Right atrium auricular region (tissue), 2 donors: Measurements from ENCODE around the gene ZKSCAN1. TPM values are rescaled to one million over a fixed set of nuclear protein-coding genes. Genes with fewer than 3 reads are reported as not detected.
A peak's percentile ranks its signal among the peaks of the same experiment; 100 is the strongest.

Experiments
- DNase-seq: peaks from one replicate; pipeline ENCODE4 v3.0.0-alpha.2; 2019; ENCODE audit warnings: low spot score
- H3K27ac ChIP-seq, 2 donors: fragments of 200-600 bp; sonication (generic); 1 replicate in 1 of 2; 2 replicates in 1 of 2; pipeline ENCODE4 v1.5.1; 2016 to 2019
- H3K27me3 ChIP-seq, 2 donors: fragments of 200-600 bp; sonication (generic); one replicate each; pipeline versions ENCODE4 v1.5.1 to v1.6.0; 2017 to 2019
- H3K36me3 ChIP-seq: fragments of 200-600 bp; sonication (generic); one replicate; pipeline ENCODE4 v1.5.1; 2016
- H3K4me1 ChIP-seq, 2 donors: fragments of 200-600 bp; sonication (generic); one replicate each; pipeline versions ENCODE4 v1.5.1 to v1.6.0; 2017 to 2019
- H3K4me3 ChIP-seq, 2 donors: fragments of 200-600 bp; sonication (generic); 1 replicate in 1 of 2; 2 replicates in 1 of 2; pipeline ENCODE4 v1.5.1; 2017 to 2019; ENCODE audit warnings: mild to moderate bottlenecking in 1 of 2, moderate library complexity in 1 of 2
- H3K9me3 ChIP-seq, 2 donors: fragments of 200-600 bp; sonication (generic); one replicate each; pipeline ENCODE4 v1.5.1; 2019
- CTCF ChIP-seq, 2 donors: fragments of 200-600 bp; sonication (generic); IDR thresholded peaks; one replicate each; pipeline ENCODE4 v1.5.1; 2019; ENCODE audit warnings: antibody characterized with exemption in 2 of 2
- total RNA-seq, 2 donors: library from RNA; depleted of rRNA; stranded (reverse); fragments of >200 nt; gene quantifications; one replicate each; pipeline ENCODE4 v1.1.0, GENCODE V29; 2016

ZKSCAN1 gene
- total RNA-seq, 2 donors from 2014 or later, result 19.8 to 20.0 TPM

GRCh38 chr7:100081535-100082102 lies 66.2 kb downstream of the ZKSCAN1 start, which contains the start of gene ZNF3:
ZNF3 (minus strand) TSS chr7:100081723; CDS start chr7:100077357, 4,366 bp downstream.
- DNase-seq, result peak; percentile 99
- H3K9me3 ChIP-seq, result no peaks in the 10 kb centered on the region
- peaks cover 0 to 30% of the 10 kb centered on the region in 2 donors for H3K4me1 ChIP-seq
- H3K4me3 ChIP-seq, result peak within 1 kb of the TSS; percentile 81 to 100
- peaks cover 24% of the 10 kb centered on the region for H3K36me3 ChIP-seq
- peak; percentile 89 to 97 for TF ChIP-seq CTCF (IDR thresholded peaks at IDR 0.05)
- peak within 1 kb of the TSS; percentile 81 to 82 for H3K27ac ChIP-seq
- H3K27me3 ChIP-seq, result no peaks in the 10 kb centered on the region

- peak overlapping the region; percentile 81 to 82 for H3K27ac ChIP-seq
- peaks cover 14% of the 10 kb centered on the region for H3K36me3 ChIP-seq
- DNase-seq, result no peak
- no peak overlapping the region for H3K4me3 ChIP-seq
- H3K9me3 ChIP-seq, result no peaks in the 10 kb centered on the region
- H3K27me3 ChIP-seq, result no peaks in the 10 kb centered on the region
- H3K4me1 ChIP-seq, result peaks cover 0 to 31% of the 10 kb centered on the region in 2 donors
- TF ChIP-seq CTCF (IDR thresholded peaks at IDR 0.05), result no peak
These were observed 67.6 kb downstream of the ZKSCAN1 start for GRCh38 chr7:100082978-100083377.

- H3K27ac ChIP-seq, result no peak overlapping the region
- peaks cover 0 to 32% of the 10 kb centered on the region in 2 donors for H3K4me1 ChIP-seq
These were observed 70.1 kb downstream of the ZKSCAN1 start for GRCh38 chr7:100085515-100085914.

GRCh38 chr7:100087055-100087750 lies 71.8 kb downstream of the ZKSCAN1 start:
- no peak for TF ChIP-seq CTCF (IDR thresholded peaks at IDR 0.05)
- Histone ChIP-seq H3K4me3 (no peak overlapping the region), H3K27me3 (no peaks in the 10 kb centered on the region), H3K4me1 (peaks cover 0 to 23% of the 10 kb centered on the region in 2 donors), H3K9me3 (no peaks in the 10 kb centered on the region), H3K27ac (no peak overlapping the region), H3K36me3 (peaks cover 20% of the 10 kb centered on the region)
- no peak for DNase-seq

More at GRCh38 chr7:100085515-100085914, 70.1 kb downstream of the ZKSCAN1 start:
- DNase-seq, result no peak
- Histone ChIP-seq H3K4me3 (no peak overlapping the region), H3K27me3 (no peaks in the 10 kb centered on the region), H3K36me3 (peaks cover 4% of the 10 kb centered on the region), H3K9me3 (no peaks in the 10 kb centered on the region)
- no peak for TF ChIP-seq CTCF (IDR thresholded peaks at IDR 0.05)

GRCh38 chr7:100088095-100088620 lies 72.8 kb downstream of the ZKSCAN1 start:
- peak overlapping the region; percentile 83 to 94 for H3K4me3 ChIP-seq
- TF ChIP-seq CTCF (IDR thresholded peaks at IDR 0.05), result no peak
- DNase-seq, result no peak
- H3K27ac ChIP-seq, result peak overlapping the region; percentile 85 to 90
- peaks cover 0 to 17% of the 10 kb centered on the region in 2 donors for H3K4me1 ChIP-seq
- no peaks in the 10 kb centered on the region for H3K27me3 ChIP-seq
- no peaks in the 10 kb centered on the region for H3K9me3 ChIP-seq
- H3K36me3 ChIP-seq, result peaks cover 30% of the 10 kb centered on the region
